VCaP (cell line): Measurements from ENCODE around the gene ZNF117.
"Not testable (repeated sequence)": the region's sequence is repeated elsewhere in the genome, so short reads cannot be mapped to it uniquely, and the experiment has no call there.

Experiments
- H3K27ac ChIP-seq: fragments of 450-650 bp; 2 replicates; pipeline ENCODE4 v1.5.1; 2017
- TF ChIP-seq, protein P1 (sequence below): fragments of 450-650 bp; conservative IDR thresholded peaks from 2 replicates; pipeline ENCODE4 v1.5.1; 2017; ENCODE audit warnings: mild to moderate bottlenecking, moderate library complexity

ZNF117 gene

DNA sequence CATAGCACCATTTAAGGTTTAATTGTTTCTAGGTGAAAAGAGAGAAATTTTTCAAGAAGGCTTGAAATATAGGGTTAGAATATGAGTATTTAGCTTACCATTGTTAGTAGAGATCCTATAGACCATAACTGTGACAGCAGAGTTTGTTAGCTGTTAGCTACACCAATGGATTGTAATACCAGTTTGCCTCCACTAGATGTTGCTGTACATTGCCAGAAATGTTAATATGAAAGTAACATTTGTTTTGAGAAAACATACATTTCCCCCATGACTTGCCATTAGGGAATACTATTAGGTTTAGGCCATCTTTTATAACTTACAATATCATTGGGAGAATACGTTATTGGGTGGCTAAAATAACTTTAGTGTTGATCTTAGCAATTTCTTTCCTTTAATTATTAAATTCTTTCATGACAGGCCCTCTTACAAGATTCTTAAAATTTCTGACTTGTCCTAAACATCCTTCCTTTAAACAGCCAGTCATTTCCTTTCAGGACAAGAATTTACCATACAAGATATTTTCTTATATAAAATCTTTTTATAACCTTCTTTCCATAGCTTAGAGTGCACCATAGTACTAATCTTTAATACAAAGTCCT lies 39.5 kb downstream of the ZNF117 start:
- no peak overlapping the region for H3K27ac ChIP-seq
- TF ChIP-seq, protein P1, sequence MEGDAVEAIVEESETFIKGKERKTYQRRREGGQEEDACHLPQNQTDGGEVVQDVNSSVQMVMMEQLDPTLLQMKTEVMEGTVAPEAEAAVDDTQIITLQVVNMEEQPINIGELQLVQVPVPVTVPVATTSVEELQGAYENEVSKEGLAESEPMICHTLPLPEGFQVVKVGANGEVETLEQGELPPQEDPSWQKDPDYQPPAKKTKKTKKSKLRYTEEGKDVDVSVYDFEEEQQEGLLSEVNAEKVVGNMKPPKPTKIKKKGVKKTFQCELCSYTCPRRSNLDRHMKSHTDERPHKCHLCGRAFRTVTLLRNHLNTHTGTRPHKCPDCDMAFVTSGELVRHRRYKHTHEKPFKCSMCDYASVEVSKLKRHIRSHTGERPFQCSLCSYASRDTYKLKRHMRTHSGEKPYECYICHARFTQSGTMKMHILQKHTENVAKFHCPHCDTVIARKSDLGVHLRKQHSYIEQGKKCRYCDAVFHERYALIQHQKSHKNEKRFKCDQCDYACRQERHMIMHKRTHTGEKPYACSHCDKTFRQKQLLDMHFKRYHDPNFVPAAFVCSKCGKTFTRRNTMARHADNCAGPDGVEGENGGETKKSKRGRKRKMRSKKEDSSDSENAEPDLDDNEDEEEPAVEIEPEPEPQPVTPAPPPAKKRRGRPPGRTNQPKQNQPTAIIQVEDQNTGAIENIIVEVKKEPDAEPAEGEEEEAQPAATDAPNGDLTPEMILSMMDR = peak; percentile 87

DNA sequence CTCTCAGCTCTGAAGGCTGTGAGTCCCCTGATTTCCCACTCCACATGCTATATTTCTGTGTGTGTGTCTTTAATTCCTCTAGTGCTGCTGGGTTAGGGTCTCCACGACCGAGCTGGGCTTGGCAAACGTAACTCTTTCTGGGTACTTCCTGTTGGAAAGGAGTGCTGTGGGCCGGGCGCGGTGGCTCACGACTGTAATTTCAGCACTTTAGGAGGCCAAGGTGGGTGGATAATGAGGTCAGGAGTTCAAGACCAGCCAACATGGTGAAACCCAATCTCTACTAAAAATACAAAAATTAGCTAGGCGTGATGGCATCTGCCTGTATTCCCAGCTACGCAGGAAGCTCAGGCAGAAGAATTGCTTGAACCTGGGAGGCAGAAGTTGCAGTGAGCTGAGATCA lies 40.2 kb downstream of the ZNF117 start:
- H3K27ac ChIP-seq = not testable (repeated sequence)

GRCh38 chr7:64948774-64949173 lies 42.1 kb downstream of the ZNF117 start:
- H3K27ac ChIP-seq = not testable (repeated sequence)

GRCh38 chr7:64947252-64948000 lies 43.4 kb downstream of the ZNF117 start:
- peak overlapping the region; percentile 69; the same call in 1 of the 2 replicates for H3K27ac ChIP-seq

GRCh38 chr7:64946772-64947171 lies 44.1 kb downstream of the ZNF117 start:
- TF ChIP-seq, protein P1 = peak; percentile 63
- no peak overlapping the region; the same call in 1 of the 2 replicates for H3K27ac ChIP-seq

More at GRCh38 chr7:64947252-64948000, 43.4 kb downstream of the ZNF117 start:
- TF ChIP-seq, protein P1 = no peak

- TF ChIP-seq, protein P1 = no peak
- H3K27ac ChIP-seq = no peak overlapping the region
Measured at GRCh38 chr7:64945503-64946175, 45.2 kb downstream of the ZNF117 start.

GRCh38 chr7:64944667-64945502 lies 46.0 kb downstream of the ZNF117 start:
- H3K27ac ChIP-seq = not testable (repeated sequence)

GRCh38 chr7:64940021-64940420 lies 50.8 kb downstream of the ZNF117 start:
- H3K27ac ChIP-seq = not testable (repeated sequence)

- TF ChIP-seq, protein P1 = no peak
- H3K27ac ChIP-seq = no peak overlapping the region
Measured at GRCh38 chr7:64938540-64938939, 52.3 kb downstream of the ZNF117 start.
